ENCODE measurements around the gene USHBP1. TPM values are rescaled to one million over a fixed set of nuclear protein-coding genes. Genes with fewer than 3 reads are reported as not detected.
A peak's percentile ranks its signal among the peaks of the same experiment; 100 is the strongest.

USHBP1 gene
- total RNA-seq, 6 experiments from 2014 or later = not detected

- DNase-seq = peak; percentile 100
- peaks cover 46% of the 10 kb centered on the region for H3K4me1 Mint-ChIP-seq (ENCODE audit: low read depth)
- H3K27me3 Mint-ChIP-seq (ENCODE audit: insufficient read depth) = no peaks in the 10 kb centered on the region; the same call in 1 of the 2 replicates
- peak within 1 kb of the TSS; percentile 90 for H3K4me3 Mint-ChIP-seq
- H3K9me3 Mint-ChIP-seq = no peaks in the 10 kb centered on the region
- peak within 1 kb of the TSS; percentile 88 for H3K27ac Mint-ChIP-seq
- TF ChIP-seq CTCF (IDR thresholded peaks at IDR 0.05) = no peak
- peaks cover 11% of the 10 kb centered on the region for H3K36me3 Mint-ChIP-seq (ENCODE audit: low read depth)
Measured at GRCh38 chr19:17309198-17309964, 44.8 kb upstream of the USHBP1 start, which contains the start of gene DDA1. Gene DDA1, plus strand, starts transcription at chr19:17309563. Its CDS starts 92 bp downstream, at chr19:17309655.

- H3K4me3 Mint-ChIP-seq = peak overlapping the region; percentile 4; the same call in 1 of the 2 replicates
- peaks cover 57% of the 10 kb centered on the region for H3K4me1 Mint-ChIP-seq (ENCODE audit: low read depth)
- no peak overlapping the region for H3K27ac Mint-ChIP-seq
- no peaks in the 10 kb centered on the region for H3K9me3 Mint-ChIP-seq
- TF ChIP-seq CTCF (IDR thresholded peaks at IDR 0.05) = no peak
- H3K36me3 Mint-ChIP-seq (ENCODE audit: low read depth) = peaks cover 11% of the 10 kb centered on the region
- H3K27me3 Mint-ChIP-seq (ENCODE audit: insufficient read depth) = no peaks in the 10 kb centered on the region; the same call in 1 of the 2 replicates
- no peak for DNase-seq
Measured at GRCh38 chr19:17307876-17308377, 43.4 kb upstream of the USHBP1 start.

- no peaks in the 10 kb centered on the region; the same call in none of the 2 replicates for H3K27me3 Mint-ChIP-seq (ENCODE audit: insufficient read depth)
- peaks cover 12% of the 10 kb centered on the region for H3K36me3 Mint-ChIP-seq (ENCODE audit: low read depth)
- TF ChIP-seq CTCF (IDR thresholded peaks at IDR 0.05) = no peak
- peak overlapping the region; percentile 77 for H3K27ac Mint-ChIP-seq
- no peak for DNase-seq
- peak overlapping the region; percentile 92 for H3K4me3 Mint-ChIP-seq
- no peaks in the 10 kb centered on the region for H3K9me3 Mint-ChIP-seq
- H3K4me1 Mint-ChIP-seq (ENCODE audit: low read depth) = peaks cover 52% of the 10 kb centered on the region
Measured at GRCh38 chr19:17306285-17306714, 41.8 kb upstream of the USHBP1 start.

- H3K4me3 Mint-ChIP-seq = peak within 1 kb of the TSS; percentile 92
- H3K9me3 Mint-ChIP-seq = no peaks in the 10 kb centered on the region
- H3K36me3 Mint-ChIP-seq (ENCODE audit: low read depth) = peaks cover 12% of the 10 kb centered on the region
- peak within 1 kb of the TSS; percentile 77 for H3K27ac Mint-ChIP-seq
- no peaks in the 10 kb centered on the region; the same call in none of the 2 replicates for H3K27me3 Mint-ChIP-seq (ENCODE audit: insufficient read depth)
- TF ChIP-seq CTCF (IDR thresholded peaks at IDR 0.05) = peak; percentile 85
- DNase-seq = peak; percentile 99
- peaks cover 48% of the 10 kb centered on the region for H3K4me1 Mint-ChIP-seq (ENCODE audit: low read depth)
Measured at GRCh38 chr19:17305517-17306284, 41.2 kb upstream of the USHBP1 start, which contains the start of gene MRPL34. Gene MRPL34, plus strand, starts transcription at chr19:17305872. Its CDS starts 21 bp downstream, at chr19:17305893.

GRCh38 chr19:17305216-17305516 is 40.6 kb upstream of the USHBP1 start:
- peak overlapping the region; percentile 53 for H3K27ac Mint-ChIP-seq
- no peaks in the 10 kb centered on the region for H3K9me3 Mint-ChIP-seq
- H3K4me3 Mint-ChIP-seq = peak overlapping the region; percentile 92
- DNase-seq = no peak
- no peaks in the 10 kb centered on the region; the same call in none of the 2 replicates for H3K27me3 Mint-ChIP-seq (ENCODE audit: insufficient read depth)
- peaks cover 10% of the 10 kb centered on the region for H3K36me3 Mint-ChIP-seq (ENCODE audit: low read depth)
- no peak for TF ChIP-seq CTCF (IDR thresholded peaks at IDR 0.05)
- peaks cover 43% of the 10 kb centered on the region for H3K4me1 Mint-ChIP-seq (ENCODE audit: low read depth)
